HG02588 (cell line): Measurements from ENCODE around the gene KIAA0930.

Source experiments
- ATAC-seq: cut with Tn5 transposase; IDR thresholded peaks from one replicate; pipeline ENCODE4 v1.9.1; 2021; ENCODE audit warnings: mild to moderate bottlenecking, moderate library complexity; ENCODE audit not compliant: unreplicated experiment

Gene KIAA0930

GRCh38 chr22:45238957-45239680, 1.6 kb downstream of the KIAA0930 start:
- ATAC-seq: no peak

GRCh38 chr22:45238076-45238956, 2.4 kb downstream of the KIAA0930 start:
- no peak for ATAC-seq

- ATAC-seq: no peak
Observed at GRCh38 chr22:45237065-45237990, 3.4 kb downstream of the KIAA0930 start.

GRCh38 chr22:45235851-45236342, 4.8 kb downstream of the KIAA0930 start:
- ATAC-seq: no peak

GRCh38 chr22:45235101-45235777, 5.5 kb downstream of the KIAA0930 start:
- ATAC-seq: peak; percentile 69

- no peak for ATAC-seq
Observed at GRCh38 chr22:45233827-45234226, 6.9 kb downstream of the KIAA0930 start.

- no peak for ATAC-seq
Observed at GRCh38 chr22:45233386-45233785, 7.3 kb downstream of the KIAA0930 start.

GRCh38 chr22:45231293-45231692, 9.4 kb downstream of the KIAA0930 start:
- ATAC-seq: no peak

- ATAC-seq: no peak
Observed at GRCh38 chr22:45230026-45230721, 10.5 kb downstream of the KIAA0930 start.

GRCh38 chr22:45229181-45229580, 11.5 kb downstream of the KIAA0930 start:
- no peak for ATAC-seq

GRCh38 chr22:45228401-45228754, 12.3 kb downstream of the KIAA0930 start:
- no peak for ATAC-seq

- no peak for ATAC-seq
Observed at GRCh38 chr22:45227645-45228400, 12.9 kb downstream of the KIAA0930 start.

- no peak for ATAC-seq
Observed at GRCh38 chr22:45226503-45227186, 14.0 kb downstream of the KIAA0930 start.

- ATAC-seq: no peak
Observed at GRCh38 chr22:45225732-45226502, 14.8 kb downstream of the KIAA0930 start.

GRCh38 chr22:45224988-45225731, 15.5 kb downstream of the KIAA0930 start:
- no peak for ATAC-seq

GRCh38 chr22:45224331-45224730, 16.4 kb downstream of the KIAA0930 start:
- ATAC-seq: no peak
